ENCODE measurements around the gene TNFAIP3.

- TF ChIP-seq CTCF (IDR thresholded peaks at IDR 0.05) (no peak), POLR2A (IDR thresholded peaks at IDR 0.05) (no peak)
Observed at GRCh38 chr6:137860394-137861005, 6.6 kb upstream of the TNFAIP3 start.

Measured in thyroid gland (tissue), 4 donors.